NCI-H526 (cell line): Measurements from ENCODE around the gene FMC1.
A peak's percentile ranks its signal among the peaks of the same experiment; 100 is the strongest.
"Not testable (repeated sequence)": the region's sequence is repeated elsewhere in the genome, so short reads cannot be mapped to it uniquely, and the experiment has no call there.

Experiments used
- DNase-seq, 2 experiments: peaks; one replicate each; lab custom pipeline; 2025; lab: John Stamatoyannopoulos, UW

The FMC1 gene, protein sequence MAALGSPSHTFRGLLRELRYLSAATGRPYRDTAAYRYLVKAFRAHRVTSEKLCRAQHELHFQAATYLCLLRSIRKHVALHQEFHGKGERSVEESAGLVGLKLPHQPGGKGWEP

GRCh38 chr7:139341058-139341775 lies at the start of gene FMC1:
FMC1 (plus strand) TSS chr7:139341337; CDS start chr7:139341385, 48 bp downstream.
- peak; percentile 92 to 97 for DNase-seq

GRCh38 chr7:139292821-139293220 lies 48.3 kb upstream of the FMC1 start:
- no peak for DNase-seq

DNA sequence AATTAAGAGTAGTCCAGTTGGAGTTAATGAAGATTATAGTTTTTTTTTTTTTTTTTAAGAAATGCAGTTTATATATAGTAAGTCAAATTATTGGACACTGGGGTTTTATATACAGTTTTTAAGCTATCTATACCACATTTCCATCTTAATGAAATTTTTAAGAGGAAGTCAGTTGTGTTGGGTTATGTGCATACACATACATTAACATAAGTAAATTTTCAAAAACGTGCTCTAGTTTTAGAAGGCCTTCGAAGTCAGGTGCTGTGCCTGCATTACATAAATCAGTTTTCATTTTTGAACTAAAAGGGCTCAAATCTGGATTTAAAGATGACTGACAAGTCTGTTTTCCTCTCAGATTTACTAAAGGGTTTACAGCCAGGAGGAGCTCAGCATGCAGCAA lies 47.6 kb upstream of the FMC1 start:
- no peak for DNase-seq

- DNase-seq, result no peak
Observed at GRCh38 chr7:139294241-139294640, 46.9 kb upstream of the FMC1 start.

DNA sequence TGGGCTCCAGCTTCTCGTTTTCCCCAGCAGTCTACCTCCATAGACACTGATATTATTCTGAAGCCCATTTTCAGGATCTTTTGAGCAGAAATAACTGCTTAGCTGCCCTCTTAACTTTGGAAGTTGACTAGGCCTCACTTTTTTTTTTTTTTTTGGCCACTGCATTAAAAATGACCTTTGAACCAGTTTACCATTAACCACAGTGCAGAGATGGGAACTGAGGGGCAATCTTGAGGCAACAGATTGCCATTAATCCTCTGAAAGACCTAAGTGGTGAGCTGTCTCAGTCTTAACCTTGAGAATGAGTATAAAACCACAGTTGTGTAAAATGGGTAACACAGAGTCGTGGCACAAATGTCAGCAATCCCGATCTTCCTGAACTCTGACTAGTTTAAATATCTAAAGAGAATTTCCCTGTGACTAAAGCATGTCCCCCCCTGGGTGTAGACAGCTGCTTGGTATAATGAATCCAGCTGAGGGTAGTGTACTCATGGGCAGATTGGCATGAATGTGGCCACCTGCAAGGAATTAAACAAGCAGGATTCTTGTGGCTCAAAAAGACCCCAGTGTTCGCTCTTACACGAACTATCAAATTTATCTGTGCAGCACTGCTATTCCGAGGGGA lies 46.1 kb upstream of the FMC1 start:
- DNase-seq, result no peak

DNA sequence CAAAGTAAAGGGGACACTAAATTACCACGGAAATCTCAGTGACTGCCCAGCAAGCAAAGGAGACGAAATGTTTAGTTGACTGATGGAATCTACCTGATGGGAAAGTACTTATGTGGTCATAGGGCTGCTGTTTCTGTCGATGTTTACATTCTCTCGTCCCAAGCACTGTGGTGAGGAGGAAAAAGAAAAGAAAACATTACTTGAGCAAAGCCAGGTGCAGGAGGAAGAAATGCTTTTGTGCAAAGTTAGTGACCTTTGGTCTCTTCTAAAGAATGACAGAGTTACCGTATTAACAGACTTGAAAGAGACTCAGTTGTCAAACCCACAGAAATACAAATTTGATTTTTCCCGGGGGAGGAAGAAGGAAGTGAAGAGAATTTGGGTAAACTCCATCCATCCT lies 43.3 kb upstream of the FMC1 start:
- DNase-seq, result no peak

GRCh38 chr7:139299296-139299695 lies 41.8 kb upstream of the FMC1 start:
- no peak for DNase-seq

DNA sequence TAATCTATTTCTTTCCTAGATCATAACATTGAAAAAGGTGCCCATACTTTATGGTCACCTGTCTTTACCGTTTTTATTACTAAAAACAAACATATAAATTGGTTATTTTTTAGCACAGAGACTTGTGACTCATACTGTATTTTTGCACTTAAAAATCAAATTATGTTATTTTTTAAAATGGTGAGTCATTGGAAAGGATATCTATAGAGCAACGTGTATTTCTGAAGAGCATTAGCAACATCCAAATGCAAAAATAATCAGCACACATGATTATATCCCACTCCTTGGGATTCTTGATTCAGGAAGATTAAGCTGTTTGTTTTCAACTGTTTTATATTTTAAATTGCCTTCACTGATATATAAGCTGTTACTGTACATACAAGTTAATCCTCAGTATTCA lies 40.7 kb upstream of the FMC1 start:
- DNase-seq, result no peak

DNA sequence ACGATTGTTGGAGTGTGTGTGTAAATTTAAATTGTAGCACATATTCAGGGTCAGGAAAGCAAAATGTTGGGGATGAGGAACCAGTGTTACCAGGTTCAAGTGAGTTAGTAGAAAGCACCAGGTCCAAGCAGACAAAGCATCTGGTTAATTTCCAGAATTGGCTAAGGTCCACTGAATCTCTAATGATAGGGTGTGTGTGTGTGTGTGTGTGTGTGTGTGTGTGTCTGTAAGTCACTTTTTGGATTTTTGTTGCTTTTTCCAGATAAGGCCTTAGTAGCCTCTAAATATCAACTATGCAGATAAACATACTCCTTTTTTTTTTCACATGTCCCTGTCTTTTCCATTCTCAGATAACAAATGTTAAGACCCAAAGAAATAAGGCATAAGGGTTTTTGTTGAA lies 36.6 kb upstream of the FMC1 start:
- DNase-seq, result no peak

DNA sequence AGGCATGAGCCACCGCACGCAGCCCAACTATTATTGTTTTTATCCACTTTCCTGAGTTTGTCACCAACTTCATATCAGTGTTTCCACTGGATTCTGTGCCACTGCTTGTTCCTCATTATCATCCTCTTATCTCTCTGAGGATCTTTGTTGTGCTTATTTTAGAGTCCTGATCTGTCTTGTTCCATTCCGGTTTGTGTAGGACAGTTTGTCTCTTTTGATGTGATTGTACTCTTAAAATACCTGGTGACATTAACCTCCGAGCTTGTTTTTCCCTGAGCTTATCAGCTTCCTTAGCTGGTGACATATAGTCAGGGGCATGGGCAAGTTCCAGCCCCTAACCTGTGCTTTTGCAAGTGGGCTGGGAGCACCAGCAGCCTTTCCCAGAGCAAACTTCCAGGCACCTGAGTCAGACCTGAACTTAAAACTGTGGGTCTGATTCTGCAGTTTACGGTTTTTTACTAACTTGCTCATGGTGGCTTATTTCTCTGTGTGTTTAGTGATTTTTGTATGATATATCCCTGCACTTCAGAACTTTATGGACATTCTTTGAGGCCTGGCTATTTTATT lies 23.1 kb upstream of the FMC1 start:
- DNase-seq, result no peak

DNA sequence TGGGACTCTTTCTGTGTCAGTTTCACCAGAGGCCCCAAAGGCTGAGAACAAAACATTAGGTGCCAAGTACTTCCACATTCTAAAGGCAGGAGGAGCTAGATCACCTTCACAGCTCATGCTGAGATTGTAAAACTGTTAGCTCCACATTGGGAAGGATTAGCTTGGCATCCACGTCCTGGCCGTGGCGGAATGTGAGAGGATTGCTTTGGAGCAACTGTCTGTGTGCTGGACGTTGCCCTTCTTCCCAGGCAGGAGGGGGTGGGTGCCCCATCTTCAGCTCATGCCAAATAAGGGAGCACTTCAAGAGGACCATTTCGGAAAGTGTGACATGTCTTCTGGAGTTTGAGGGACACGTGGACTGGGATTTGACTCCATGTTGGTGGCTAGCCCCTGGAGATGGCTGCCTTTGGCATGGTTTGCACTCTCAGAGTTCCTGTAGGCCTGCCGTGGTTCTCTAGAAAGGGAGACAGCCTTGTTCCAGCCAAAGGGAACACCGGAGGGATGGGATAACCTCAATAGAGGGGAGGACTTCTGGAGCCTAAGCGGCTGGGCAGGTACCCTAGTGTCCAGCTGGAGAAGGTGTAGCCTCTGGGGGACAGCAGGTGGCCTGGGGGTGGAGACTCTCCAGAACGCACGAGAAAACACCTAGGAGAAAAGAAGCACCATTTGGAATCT lies 19.9 kb upstream of the FMC1 start:
- peak in 1 of 2 experiments; percentile 13 for DNase-seq

- DNase-seq, result not testable (repeated sequence)
Observed at GRCh38 chr7:139324709-139325108, 16.4 kb upstream of the FMC1 start.

GRCh38 chr7:139328375-139328774 lies 12.8 kb upstream of the FMC1 start:
- DNase-seq, result no peak

GRCh38 chr7:139329119-139329518 lies 12.0 kb upstream of the FMC1 start:
- DNase-seq, result no peak

DNA sequence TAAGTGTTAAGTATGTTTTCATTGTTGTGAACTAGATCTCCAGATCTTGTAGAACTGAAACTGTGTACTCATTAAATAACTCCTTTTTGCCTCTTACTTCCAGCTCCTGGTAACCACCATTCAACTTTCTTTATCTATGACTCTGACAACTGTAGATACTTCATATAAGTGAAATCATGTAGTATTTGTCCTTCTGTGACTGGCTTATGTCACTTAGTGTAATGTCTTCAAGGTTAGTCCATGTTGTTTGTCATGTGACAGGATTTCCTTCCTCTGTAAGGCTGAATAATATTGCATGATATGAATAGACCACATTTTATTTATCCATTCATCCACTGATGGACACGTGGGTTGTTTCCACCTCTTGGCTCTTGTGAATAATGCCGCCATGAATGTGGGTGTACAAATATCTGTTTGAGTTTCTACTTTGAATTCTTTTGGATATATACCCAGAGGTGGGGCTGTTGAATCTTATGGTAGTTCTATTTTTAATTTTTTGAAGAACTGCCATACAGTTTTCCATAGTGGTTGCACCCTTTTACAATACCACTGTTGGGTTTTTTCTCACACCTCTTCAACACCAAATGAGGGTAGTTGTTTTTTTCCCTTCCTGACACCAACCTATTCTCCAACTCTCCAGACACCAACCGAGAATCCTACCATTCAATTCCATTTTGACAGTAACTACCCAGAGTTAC lies 10.7 kb upstream of the FMC1 start:
- DNase-seq, result no peak

DNA sequence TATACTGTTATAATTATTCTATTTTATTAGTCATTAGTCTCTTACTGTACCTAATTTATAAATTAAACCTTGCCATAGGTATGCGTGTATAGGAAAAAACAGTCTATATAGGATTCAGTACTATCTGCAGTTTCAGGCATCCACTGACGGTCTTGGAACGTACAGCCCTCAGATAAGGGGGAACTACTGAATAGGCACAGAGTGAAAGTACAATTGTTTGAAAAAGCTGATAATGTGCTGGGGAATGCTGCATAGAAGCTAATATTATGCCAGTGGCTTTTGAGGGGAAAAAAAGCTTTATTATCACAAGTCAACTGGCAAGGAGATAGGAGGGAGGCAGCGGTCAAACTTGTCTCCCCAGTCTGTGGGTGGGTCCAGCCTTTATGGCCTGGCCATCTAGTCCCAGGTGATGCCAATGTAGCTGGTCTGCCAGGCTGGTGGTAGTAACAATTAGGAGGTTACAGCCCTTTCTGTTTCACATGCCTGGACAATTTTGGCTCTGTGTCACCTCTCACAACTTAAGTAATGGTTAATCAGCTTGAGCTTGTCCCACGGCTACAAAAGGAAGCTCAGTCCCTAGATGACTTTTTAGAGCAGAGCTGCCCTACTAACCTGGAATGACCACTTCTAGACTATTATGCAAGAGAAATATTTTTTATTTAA lies 8.3 kb upstream of the FMC1 start:
- no peak for DNase-seq

DNA sequence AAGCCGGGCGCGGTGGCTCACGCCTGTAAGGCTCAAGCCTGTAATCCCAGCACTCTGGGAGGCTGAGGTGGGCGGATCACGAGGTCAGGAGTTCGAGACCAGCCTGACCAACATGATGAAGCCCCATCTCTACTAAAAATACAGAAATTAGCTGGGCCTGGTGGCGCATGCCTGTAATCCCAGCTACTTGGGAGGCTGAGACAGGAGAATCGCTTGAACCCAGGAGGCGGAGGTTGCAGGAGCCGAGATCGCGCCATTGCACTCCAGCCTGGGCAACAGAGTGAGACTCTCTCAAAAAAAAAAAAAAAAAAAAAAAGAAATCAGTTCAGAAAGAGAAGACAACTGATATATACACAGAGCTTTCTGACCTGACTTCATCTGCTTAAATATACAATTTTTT lies 7.7 kb upstream of the FMC1 start:
- not testable (repeated sequence) for DNase-seq

DNA sequence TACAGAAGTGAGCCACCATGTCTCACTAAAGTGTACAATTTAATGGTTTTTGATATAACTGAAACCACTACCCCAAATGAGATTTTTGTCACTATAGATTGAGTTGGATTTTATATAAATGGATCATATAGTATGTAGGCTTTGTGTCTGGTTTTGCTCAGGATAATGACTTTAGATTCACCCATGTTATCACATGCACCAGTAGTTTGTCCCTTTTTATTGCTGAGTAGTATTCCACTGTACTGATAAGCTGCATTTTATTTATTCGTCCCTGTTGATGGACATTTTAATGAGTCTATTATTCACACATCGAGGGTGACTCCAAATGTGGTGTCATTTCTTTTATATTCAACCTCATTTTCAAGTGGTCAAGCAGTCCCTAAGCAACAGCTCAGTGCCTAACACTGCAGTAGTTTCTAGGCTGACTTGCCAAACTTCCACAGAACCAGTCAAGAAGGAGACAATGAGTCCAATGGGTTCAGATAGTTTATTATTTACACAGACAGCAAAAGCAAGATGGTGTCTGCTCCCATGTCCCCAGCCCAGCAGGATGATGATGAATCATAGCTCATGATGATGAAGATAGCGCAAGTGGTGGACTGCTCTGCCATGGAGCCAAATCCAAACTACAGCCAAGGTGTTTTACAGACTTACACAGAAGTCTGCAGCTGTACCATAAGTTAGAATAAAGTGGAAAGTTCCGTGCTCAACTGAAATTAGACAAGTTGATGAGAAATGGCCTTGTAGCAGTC lies 6.6 kb upstream of the FMC1 start:
- no peak for DNase-seq

GRCh38 chr7:139339025-139339424 lies 2.1 kb upstream of the FMC1 start:
- peak in 1 of 2 experiments; percentile 9 for DNase-seq

GRCh38 chr7:139339698-139340036 lies 1.5 kb upstream of the FMC1 start:
- DNase-seq, result no peak
